ENCODE data around the gene CTCFL.
A peak's percentile ranks its signal among the peaks of the same experiment; 100 is the strongest.

CTCFL gene

DNA sequence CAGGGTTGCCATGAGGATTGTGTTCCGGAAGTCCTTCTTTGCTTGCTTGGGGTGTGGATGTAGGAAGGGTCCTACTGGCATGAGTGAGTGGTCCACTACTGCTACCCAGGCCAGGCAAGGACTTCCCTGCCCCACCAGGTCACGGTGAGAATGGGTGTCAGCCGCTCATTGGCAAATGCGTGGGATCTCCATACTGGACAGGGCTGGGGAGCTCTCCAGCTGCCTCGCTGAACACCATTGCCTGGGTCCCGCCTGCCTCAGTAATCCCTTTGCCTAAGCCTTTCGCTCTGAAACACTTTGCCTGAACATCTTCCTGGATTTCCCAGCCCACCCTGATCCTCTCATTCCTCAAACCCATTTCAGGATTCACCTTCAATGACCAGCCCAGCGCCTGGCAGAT lies 59.5 kb downstream of the CTCFL start:
- DNase-seq (ENCODE audit: low read depth): no peak

DNA sequence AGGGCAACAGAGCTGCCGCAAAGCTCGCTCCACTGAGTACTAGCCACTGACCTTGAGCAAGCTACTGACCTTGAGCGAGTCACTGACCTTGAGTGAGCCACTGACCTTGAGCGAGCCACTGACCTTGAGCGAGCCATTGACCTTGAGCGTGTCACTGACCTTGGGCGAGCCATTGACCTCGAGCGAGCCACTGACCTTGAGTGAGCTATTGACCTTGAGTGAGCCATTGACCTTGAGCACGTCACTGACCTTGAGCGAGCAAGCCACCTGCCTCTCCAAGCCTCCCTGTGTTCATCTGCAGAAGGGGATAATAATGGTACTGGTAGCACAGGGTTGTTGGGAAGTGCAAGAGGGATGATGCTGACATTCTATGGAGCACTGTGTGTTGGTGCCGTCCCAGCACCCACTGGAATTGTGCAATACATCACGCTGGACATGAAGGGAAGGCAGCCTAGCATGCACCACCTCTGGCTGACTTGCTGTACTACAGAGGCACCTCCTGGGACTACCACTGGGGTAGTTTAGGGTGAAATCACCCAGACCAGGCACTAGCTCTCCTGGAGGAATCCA lies 60.2 kb downstream of the CTCFL start:
- peak; percentile 58 for DNase-seq (ENCODE audit: low read depth)

DNA sequence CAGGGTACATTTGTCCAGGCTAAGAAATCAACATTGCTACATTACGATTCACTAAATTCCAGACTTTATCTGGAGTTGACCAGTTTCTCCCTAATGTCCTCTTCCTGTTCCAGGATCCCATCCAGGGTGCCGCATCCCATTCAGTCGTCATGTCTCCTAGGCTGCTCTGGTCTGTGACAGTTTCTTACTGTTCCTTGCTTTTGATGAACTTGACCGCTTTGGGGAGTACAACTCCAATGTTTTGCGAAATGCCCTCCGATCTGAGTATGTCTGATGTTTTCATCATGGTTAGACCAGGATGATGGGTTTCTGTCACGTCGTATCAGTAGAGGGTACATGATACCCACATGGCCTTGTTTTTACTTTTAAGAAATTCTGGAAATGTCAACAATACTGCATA lies 62.2 kb downstream of the CTCFL start:
- no peak for DNase-seq (ENCODE audit: low read depth)

DNA sequence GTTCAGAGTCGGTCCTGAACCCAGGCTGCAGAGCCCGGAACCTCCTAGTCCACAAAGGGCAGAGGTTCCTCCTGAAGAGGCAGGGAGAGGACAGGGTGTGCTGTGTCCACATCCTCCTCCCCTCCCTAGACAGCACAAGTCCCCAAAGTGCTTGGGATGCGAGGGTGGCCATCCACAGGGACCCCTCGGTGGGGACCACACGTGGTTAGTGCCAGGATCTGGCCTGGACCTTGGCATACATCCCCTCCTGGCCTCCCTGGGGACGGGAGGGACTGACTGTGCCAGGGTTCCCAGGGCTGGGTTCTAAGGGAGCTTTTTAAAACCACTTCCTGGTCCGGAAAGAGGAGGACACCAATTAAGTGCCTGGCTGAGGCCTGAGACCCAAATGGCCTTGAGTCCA lies 63.2 kb downstream of the CTCFL start:
- no peak for DNase-seq (ENCODE audit: low read depth)

DNA sequence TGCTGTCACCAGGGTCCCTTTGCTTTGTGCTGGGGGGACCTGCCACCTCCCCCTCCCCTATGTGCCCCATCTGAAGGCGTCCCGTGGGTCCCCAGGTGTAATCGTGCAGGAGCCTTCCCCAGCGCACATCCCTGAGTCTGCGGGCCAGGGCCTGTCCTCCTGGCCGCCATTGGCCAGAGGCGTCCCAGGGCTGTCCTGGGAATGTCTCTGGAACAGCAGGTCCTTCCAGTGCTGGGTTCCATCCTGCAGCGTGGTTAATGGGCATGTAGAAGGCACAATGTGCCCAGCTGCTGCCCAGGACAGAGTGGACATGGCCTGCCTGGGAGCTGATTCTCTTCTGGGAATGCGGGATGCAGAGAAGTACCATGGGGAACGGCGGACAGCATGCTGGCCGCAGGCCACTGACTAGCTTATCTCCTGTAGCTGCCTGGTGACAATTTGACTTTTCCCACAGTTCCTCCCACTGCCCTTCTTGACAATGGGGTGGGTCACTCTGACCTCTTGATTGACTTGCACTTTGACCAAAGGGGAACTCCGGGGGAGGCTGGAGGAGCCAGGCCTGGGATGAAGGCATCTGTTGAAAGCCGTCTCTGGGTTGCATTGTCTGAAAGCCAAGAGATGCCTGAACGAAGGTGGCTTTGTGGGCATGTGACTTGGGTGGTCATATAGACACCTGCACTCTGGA lies 64.0 kb downstream of the CTCFL start:
- DNase-seq (ENCODE audit: low read depth): no peak

GRCh38 chr20:57459897-57460296 lies 65.0 kb downstream of the CTCFL start:
- no peak for DNase-seq (ENCODE audit: low read depth)

DNA sequence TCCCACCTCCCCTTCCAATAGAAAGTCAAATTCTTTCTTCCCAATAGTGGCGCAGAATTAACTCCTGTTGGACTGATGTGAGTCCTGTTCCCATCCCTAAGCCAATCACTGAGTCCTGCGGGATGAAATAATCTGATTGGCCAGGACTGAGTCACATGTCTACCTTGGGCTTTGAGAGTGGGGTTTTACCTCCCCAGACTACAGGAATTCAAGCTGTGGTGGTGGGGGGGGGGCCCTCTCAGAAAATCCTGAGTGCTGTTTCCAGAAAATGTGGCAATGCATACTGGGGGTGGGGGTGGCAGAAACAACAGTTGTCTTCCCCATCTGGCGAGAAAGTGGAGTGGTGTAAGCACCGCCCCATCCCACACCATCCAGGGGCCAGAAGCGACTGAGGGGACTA lies 65.7 kb downstream of the CTCFL start:
- no peak for DNase-seq (ENCODE audit: low read depth)

DNA sequence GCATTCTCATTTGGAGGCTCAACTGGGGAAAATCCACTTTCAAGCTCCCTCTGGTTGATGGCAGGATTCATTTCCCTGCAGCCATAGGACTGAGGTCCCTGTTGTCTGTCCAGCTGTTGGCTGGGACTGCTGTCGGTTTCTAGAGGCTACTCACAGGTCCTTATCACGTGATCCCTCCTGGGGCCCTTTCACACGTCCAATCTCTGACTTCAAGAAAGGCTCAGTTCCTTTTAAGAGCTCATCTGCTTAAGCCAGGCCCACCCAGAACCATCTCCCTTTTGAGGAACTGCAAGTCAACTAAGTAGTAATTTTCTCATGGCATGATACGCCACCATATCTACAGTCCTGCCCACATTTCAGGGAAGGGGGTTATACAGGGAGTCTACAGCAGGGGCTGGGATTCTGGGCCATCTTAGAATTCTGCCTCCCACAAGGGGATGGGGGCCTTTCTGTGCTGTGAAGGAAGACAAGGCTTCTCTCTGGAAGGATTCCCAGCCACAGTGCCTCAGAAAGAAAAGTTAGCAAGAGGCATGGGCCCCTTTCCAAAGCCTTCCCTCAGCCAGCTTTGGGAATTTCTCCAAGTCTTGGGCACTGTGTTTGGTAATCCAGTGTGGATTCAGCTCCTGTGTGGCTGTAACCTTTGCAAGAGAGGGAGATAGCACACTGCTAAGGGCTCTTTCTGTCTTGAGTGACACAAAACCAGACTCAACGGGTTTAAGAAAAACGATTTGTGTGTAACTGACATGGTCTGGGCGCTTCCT lies 66.4 kb downstream of the CTCFL start:
- no peak for DNase-seq (ENCODE audit: low read depth)

- no peak for DNase-seq (ENCODE audit: low read depth)
Measured at GRCh38 chr20:57457243-57458095, 67.5 kb downstream of the CTCFL start.

DNA sequence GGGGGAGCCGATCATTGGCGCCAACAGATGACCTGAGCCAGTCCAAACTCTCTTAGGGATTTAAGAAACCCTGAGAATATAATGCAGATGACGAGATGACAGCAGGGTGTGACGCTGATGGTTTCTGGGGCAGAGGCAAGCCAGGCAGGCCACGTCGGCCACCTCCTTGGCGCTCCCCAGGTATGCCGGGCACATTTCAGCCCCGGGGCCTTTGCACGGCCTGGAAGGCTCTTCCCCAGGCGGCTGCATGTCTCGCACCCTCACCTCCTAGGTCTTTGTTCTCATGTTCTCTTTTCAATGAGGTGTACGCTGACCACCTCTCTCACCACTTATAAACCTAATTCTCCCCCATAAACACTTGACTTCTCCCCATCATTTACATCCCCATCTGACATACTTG lies 68.8 kb downstream of the CTCFL start:
- DNase-seq (ENCODE audit: low read depth): no peak

GRCh38 chr20:57455386-57455785 lies 69.6 kb downstream of the CTCFL start:
- DNase-seq (ENCODE audit: low read depth): no peak

DNA sequence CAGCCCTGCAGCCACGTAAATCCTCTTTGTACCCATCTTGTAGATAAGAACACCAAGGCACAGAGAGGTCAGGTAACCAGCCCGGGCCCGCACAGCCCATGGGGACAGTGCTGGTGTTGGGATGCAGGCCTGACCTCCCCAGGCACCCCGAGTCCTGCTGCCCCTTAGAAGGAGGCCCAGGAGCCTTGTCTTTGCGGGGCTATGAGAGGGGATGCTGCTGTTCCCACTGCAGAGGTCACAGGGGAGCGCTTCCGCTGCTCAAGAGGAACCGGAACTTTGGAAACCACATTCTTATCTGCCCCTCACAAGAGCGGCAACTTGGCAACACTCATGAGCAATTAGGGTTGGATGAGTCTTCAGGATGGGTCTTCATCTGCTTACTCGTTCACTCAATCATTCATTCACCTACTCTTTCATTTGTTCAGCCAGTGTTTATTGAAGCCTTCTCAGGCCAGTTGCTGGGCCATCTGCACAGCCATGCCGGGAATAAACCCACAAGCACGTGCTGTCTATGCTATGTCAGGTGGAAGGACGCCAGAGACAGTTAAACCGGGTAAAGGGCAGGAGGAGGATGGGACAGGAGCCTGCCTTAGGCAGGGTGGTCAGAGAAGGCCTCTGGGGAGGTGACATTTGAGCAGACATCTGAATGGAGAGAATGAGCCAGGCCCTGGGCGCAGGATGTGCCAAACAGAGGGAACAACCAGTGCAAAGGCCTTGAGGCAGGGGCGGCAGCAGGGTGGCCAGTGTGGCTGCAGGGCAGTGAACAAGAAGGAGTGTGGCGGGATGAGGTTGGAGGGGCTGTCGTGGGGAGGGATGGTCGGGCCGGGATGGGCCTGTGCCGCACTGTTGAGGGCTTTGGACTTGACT lies 72.9 kb downstream of the CTCFL start:
- no peak for DNase-seq (ENCODE audit: low read depth)

GRCh38 chr20:57451431-57451794 lies 73.5 kb downstream of the CTCFL start:
- no peak for DNase-seq (ENCODE audit: low read depth)

DNA sequence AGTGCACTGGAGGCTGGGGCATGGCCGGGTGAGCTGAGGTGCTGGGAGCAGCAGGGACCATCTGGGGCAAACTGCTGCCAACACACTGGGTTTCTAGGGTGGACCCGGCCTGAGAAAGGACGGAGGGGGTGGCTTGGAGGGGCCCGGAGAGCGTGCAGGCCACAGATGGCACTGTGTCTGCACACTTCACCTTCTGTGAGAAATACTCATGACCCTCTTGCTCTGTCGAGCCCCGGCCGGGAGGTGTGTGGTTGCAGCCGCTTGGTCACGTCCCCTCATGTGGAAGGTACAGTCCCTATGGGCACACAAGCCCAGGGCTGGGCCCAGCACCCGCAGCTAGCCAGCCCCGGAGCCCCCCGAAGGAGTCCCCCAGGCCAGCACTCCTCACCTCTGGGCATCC lies 74.0 kb downstream of the CTCFL start:
- DNase-seq (ENCODE audit: low read depth): no peak

GRCh38 chr20:57450419-57450818 lies 74.5 kb downstream of the CTCFL start:
- peak; percentile 16 for DNase-seq (ENCODE audit: low read depth)

- no peak for DNase-seq (ENCODE audit: low read depth)
Measured at GRCh38 chr20:57449398-57450354, 75.3 kb downstream of the CTCFL start.

DNA sequence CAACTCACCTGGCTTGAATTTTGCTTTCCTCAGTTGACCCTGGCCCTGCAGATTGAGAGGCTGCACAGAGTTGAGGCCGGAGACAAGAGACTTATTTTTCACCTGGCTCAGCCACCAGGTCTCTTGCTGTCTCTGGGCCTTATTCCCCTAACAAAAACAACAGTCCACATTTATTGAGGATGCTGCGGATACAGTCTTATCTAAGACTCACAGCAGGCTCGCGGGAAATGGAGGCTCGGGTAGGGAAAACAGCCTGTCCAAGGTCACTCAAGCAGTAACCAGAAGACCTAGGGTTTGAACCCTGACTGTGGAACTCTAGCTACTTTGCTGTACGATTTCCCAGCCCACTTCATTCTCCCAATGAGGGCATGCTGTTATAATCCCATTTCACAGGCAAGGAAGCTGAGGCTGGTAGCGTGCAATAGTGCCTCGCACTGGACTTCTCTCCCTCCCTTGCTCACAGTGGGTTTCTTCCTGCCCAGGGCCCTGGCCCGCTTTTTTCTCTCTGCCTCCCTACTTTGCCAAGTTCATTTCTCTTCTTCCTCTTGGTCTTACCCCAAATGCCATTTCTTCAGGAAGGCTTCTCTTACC lies 76.1 kb downstream of the CTCFL start:
- no peak for DNase-seq (ENCODE audit: low read depth)
